Fibroblast of lung (primary cell): Measurements from ENCODE around the gene FAM167B. TPM values are rescaled to one million over a fixed set of nuclear protein-coding genes. Genes with fewer than 3 reads are reported as not detected.

Experiments used
- DNase-seq, 2 donors: peaks; one replicate each; pipeline versions ENCODE4 v3.0.0 to v3.0.0-alpha.2; 2010; ENCODE audit warnings: low read depth in 2 of 2
- H2AFZ ChIP-seq: 2 replicates; pipeline ENCODE4 v1.5.1; 2012; ENCODE audit warnings: low read length, control low read depth, inconsistent platforms
- H3K27ac ChIP-seq: 2 replicates; pipeline ENCODE4 v1.5.1; 2011; ENCODE audit warnings: low read length, control low read depth; ENCODE audit not compliant: insufficient read depth
- H3K27me3 ChIP-seq: 2 replicates; pipeline ENCODE4 v1.5.1; 2011; ENCODE audit warnings: mild to moderate bottlenecking, low read length; ENCODE audit not compliant: control insufficient read depth, insufficient read depth
- H3K36me3 ChIP-seq: 2 replicates; pipeline ENCODE4 v1.5.1; 2011; ENCODE audit warnings: low read length; ENCODE audit not compliant: control insufficient read depth, insufficient read depth
- H3K4me1 ChIP-seq: 2 replicates; pipeline ENCODE4 v1.5.1; 2011; ENCODE audit warnings: low read length; ENCODE audit not compliant: control insufficient read depth, insufficient read depth; ENCODE audit errors: extremely low read depth
- H3K4me2 ChIP-seq: 2 replicates; pipeline ENCODE4 v1.5.1; 2011; ENCODE audit warnings: low read length, control low read depth; ENCODE audit not compliant: insufficient read depth; ENCODE audit errors: extremely low read depth
- H3K4me3 ChIP-seq, 4 experiments: fragments of 200-600 bp in 1 of 4; sonication (generic) in 1 of 4; replicated peaks in 1 of 4; 2 replicates each; pipeline ENCODE4 v1.5.1; 2011 to 2016; ENCODE audit warnings: low read length in 4 of 4, low read depth in 3 of 4, mild to moderate bottlenecking in 3 of 4, control low read depth in 2 of 4, inconsistent platforms in 1 of 4, mixed read lengths in 1 of 4; ENCODE audit not compliant: insufficient read depth in 1 of 4; ENCODE audit errors: control extremely low read depth in 1 of 4
- H3K79me2 ChIP-seq: 2 replicates; pipeline ENCODE4 v1.5.1; 2012; ENCODE audit warnings: mild to moderate bottlenecking, low read length, inconsistent platforms; ENCODE audit not compliant: control insufficient read depth, insufficient read depth
- H3K9ac ChIP-seq: 2 replicates; pipeline ENCODE4 v1.5.1; 2011; ENCODE audit warnings: mild to moderate bottlenecking, low read length, control low read depth; ENCODE audit not compliant: insufficient read depth
- H3K9me3 ChIP-seq: 2 replicates; pipeline ENCODE4 v1.5.1; 2012; ENCODE audit warnings: low read depth, low read length; ENCODE audit not compliant: control insufficient read depth, insufficient read depth
- H4K20me1 ChIP-seq: 2 replicates; pipeline ENCODE4 v1.5.1; 2011; ENCODE audit warnings: low read length; ENCODE audit not compliant: control insufficient read depth, insufficient read depth; ENCODE audit errors: extremely low read depth
- CTCF ChIP-seq, 2 donors: IDR thresholded peaks in 1 of 2; conservative IDR thresholded peaks in 1 of 2; 1 replicate in 1 of 2; 2 replicates in 1 of 2; pipeline ENCODE4 v1.5.1; 2011 to 2012; ENCODE audit warnings: low read length in 2 of 2, control low read depth in 1 of 2, inconsistent platforms in 1 of 2, low read depth in 1 of 2, mild to moderate bottlenecking in 1 of 2
- EZH2 ChIP-seq: IDR thresholded peaks from 2 replicates; pipeline ENCODE4 v1.5.1; 2012; ENCODE audit warnings: low read length, control low read depth, mild to moderate bottlenecking; ENCODE audit errors: missing control alignments
- polyA plus RNA-seq, 2 donors: library from polyadenylated mRNA; depleted of rRNA in 1 of 2; stranded (reverse) in 1 of 2; unstranded in 1 of 2; fragments of >200 nt; gene quantifications; 2 replicates each; pipeline ENCODE4 v1.2.1, GENCODE V29; 2011 to 2012; ENCODE audit warnings: missing spikeins in 1 of 2
- total RNA-seq: library from RNA; depleted of rRNA; stranded (reverse); fragments of >200 nt; gene quantifications from 2 replicates; pipeline ENCODE4 v1.2.1, GENCODE V29; 2014

Gene FAM167B
- total and polyA plus RNA-seq, 2 donors (not counting 1 experiment from before 2014, with no cell fraction given), result 1.3 to 2.1 TPM

GRCh38 chr1:32263744-32264143, 16.7 kb downstream of the FAM167B start:
- Histone ChIP-seq H3K27me3 (no peaks in the 10 kb centered on the region), H3K9ac (no peak overlapping the region), H3K4me3 (no peak overlapping the region), H3K36me3 (no peaks in the 10 kb centered on the region), H3K4me1 (peaks cover 2% of the 10 kb centered on the region), H3K79me2 (no peaks in the 10 kb centered on the region), H3K27ac (no peak overlapping the region), H3K9me3 (no peaks in the 10 kb centered on the region), H2AFZ (no peak overlapping the region), H4K20me1 (no peaks in the 10 kb centered on the region), H3K4me2 (no peak overlapping the region)
- no peak for TF ChIP-seq CTCF (conservative IDR thresholded peaks at IDR 0.05 in 1 of 2, IDR thresholded peaks at IDR 0.05 in 1 of 2; ENCODE audit: low read depth in 1 of 2, low read length in 2 of 2)
- TF ChIP-seq EZH2, result no peak
- no peak for DNase-seq

- Histone ChIP-seq H3K9me3 (no peaks in the 10 kb centered on the region), H4K20me1 (no peaks in the 10 kb centered on the region), H2AFZ (no peak overlapping the region), H3K27ac (no peak overlapping the region), H3K27me3 (peaks cover 3% of the 10 kb centered on the region), H3K36me3 (no peaks in the 10 kb centered on the region), H3K79me2 (no peaks in the 10 kb centered on the region), H3K4me2 (no peak overlapping the region), H3K4me1 (peaks cover 2% of the 10 kb centered on the region), H3K9ac (no peak overlapping the region), H3K4me3 (no peak overlapping the region)
- no peak for TF ChIP-seq EZH2
- TF ChIP-seq CTCF (conservative IDR thresholded peaks at IDR 0.05 in 1 of 2, IDR thresholded peaks at IDR 0.05 in 1 of 2; ENCODE audit: low read depth in 1 of 2, low read length in 2 of 2), result no peak
- no peak for DNase-seq
Observed at GRCh38 chr1:32265846-32266245, 18.8 kb downstream of the FAM167B start.

- Histone ChIP-seq H2AFZ (no peak overlapping the region), H3K9ac (no peak overlapping the region), H3K4me3 (no peak overlapping the region), H3K27ac (peak overlapping the region; percentile 60), H3K36me3 (no peaks in the 10 kb centered on the region), H3K4me2 (no peak overlapping the region), H3K27me3 (peaks cover 3% of the 10 kb centered on the region), H4K20me1 (no peaks in the 10 kb centered on the region), H3K79me2 (no peaks in the 10 kb centered on the region), H3K4me1 (peaks cover 2% of the 10 kb centered on the region), H3K9me3 (no peaks in the 10 kb centered on the region)
- TF ChIP-seq EZH2 (no peak), CTCF (conservative IDR thresholded peaks at IDR 0.05 in 1 of 2, IDR thresholded peaks at IDR 0.05 in 1 of 2; ENCODE audit: low read depth in 1 of 2, low read length in 2 of 2) (no peak)
- peak; percentile 54 to 60 for DNase-seq
Observed at GRCh38 chr1:32266921-32267591, 20.0 kb downstream of the FAM167B start.
